Stimulated activated CD4-positive, alpha-beta T cell treated with anti-CD3 and anti-CD28 coated beads, Interleukin-2, amount 100 ng/mL, for 4 hours (primary cell): ENCODE data around the gene ZNF205.

Experiments
- DNase-seq: peaks from one replicate; pipeline ENCODE4 v3.0.0-alpha.2; 2020; ENCODE audit warnings: low read depth

Gene ZNF205

DNA sequence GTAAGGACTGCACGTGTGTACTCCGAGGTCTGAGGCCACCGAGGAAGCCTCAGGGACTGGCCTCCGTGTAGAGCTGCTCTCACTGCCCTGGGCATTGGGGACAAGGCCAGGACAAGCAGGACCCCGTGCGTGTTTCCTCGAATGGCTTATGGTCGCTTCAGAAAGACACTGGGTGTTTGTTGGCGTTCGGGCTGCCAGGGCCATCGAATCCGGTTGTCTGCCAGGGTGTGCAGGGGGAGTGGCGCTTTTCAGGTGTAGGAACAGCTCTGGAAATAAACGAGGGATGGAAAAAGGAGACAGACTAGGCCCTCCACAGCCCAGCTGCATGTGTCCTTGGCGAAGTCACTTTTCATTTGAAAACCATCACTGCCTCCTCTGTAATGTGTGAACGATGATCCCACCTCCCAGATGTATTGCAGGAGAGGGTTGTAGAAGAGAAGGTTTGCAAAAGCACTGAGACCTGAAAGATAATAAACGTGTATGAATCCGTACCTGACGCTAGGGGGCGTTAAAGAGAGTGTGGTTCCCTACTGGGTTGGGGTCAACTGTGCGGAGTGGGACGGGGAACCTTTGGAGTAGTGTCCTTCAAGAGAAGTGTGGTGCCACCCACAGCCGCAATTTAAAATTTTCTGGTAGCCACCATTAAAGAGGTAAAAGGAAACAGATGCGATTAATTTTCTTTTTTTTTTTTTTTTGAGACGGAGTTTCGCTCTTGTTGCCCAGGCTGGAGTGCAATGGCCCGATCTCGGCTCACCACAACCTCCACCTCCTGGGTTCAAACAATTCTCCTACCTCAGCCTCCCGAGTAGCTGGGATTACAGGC, 11.2 kb upstream of the ZNF205 start:
- peak; percentile 29 for DNase-seq

GRCh38 chr16:3101841-3102470, 10.4 kb upstream of the ZNF205 start:
- DNase-seq, result no peak

GRCh38 chr16:3106205-3106928, 6.0 kb upstream of the ZNF205 start:
- DNase-seq, result peak; percentile 83

DNA sequence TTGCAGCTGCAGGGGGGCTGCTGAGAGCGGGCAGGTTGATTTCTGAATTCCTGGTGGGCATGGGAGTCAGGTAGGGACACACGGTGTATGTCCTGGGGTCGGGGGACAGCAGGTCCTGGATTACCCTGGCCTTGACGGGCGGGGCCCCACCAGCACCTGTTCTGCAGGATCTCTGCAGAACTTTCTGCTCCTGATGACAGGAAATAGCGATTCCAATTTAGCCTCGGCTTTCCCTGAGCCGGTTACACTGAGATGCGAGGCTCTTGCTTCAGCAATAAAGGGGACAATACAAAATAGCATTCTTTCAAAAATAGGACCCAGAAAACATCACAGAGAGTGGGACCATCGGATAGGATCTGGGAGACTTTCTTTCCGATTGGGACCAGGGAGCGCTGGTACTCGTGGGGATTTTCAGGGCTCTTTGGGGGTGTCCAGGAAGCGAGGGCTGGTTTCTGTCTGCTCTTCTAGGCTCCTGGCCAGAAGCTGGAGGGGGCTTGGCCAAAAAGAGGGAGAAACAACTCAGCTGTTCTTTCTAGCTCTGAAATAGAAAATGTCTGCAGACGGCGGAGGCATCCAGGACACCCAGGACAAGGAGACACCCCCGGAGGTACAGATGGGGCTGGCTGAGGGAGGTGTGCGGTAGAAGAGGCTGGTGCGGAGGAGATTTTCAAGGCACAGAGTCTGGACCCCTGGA, 642 bp downstream of the ZNF205 start:
- DNase-seq, result no peak

DNA sequence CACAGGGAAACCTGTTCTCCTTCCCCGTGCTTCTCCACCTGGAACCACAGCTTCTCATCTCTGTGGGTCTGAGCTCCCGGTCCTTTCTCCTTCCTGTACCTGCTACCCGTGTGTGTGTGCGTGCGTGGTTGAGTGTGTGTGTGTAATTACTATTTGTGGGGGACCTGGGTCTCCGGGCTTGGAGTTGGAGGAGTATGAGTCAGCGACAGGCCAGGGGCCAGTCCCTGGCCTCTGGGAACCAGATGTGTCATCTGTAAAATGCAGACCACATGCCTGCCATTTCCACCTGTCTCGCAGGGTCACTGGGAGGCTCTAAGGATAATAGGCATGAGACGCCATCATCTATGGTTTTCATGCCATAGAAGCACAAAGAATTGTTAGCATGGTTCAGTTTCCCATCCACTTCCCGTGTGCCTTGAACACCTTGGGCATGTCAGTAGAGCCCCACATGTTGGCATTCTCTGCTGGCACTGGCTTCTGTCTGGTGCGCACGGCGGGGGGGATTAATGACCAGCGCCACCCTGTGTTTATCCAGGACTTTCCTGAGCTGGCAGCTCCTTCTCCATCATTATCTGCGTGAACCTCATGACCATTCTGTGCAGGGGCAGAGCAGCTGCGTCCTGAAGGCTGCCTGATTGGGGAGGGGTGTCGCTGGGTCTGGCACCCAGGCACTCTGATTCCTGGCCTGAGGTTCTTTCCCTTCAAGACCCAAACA, 1.5 kb downstream of the ZNF205 start:
- DNase-seq, result no peak

DNA sequence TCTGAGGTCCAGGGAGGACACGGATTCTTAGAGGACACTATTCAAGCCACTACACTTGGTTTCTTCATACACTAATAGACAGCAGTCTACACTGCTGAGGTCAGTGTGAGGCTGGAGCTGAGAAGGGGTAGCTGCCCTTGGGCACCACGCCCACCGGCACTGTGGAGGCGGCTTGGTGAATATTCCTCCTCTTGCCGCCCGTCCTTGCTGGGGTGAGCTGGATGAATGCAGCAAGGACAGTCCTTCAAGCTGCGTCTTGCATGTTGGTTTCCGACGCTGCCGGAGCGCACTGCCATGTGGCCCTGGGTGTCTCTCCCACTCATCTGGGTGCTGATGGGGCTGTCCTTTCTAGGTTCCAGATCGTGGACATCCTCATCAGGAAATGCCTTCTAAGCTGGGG, 2.6 kb downstream of the ZNF205 start:
- no peak for DNase-seq

DNA sequence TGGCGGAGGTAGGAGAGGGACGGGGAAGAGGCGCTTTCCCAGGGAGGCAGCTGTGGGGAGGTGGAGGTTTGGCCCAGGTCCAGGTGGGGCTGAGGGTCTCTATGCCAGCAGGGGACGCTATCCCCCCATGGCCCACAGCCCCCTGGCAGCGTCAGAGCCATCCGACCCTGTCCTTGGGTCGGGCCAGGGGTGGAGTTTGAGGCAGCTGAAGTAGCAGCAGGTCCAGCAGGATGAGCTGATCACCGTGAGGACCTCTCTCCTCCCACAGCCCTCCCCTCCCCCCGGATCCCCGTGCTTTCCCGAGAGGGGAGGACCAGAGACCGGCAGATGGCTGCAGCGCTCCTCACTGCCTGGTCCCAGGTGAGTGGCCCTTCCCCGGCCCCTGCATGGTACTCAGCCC, 3.2 kb downstream of the ZNF205 start:
- DNase-seq, result no peak

DNA sequence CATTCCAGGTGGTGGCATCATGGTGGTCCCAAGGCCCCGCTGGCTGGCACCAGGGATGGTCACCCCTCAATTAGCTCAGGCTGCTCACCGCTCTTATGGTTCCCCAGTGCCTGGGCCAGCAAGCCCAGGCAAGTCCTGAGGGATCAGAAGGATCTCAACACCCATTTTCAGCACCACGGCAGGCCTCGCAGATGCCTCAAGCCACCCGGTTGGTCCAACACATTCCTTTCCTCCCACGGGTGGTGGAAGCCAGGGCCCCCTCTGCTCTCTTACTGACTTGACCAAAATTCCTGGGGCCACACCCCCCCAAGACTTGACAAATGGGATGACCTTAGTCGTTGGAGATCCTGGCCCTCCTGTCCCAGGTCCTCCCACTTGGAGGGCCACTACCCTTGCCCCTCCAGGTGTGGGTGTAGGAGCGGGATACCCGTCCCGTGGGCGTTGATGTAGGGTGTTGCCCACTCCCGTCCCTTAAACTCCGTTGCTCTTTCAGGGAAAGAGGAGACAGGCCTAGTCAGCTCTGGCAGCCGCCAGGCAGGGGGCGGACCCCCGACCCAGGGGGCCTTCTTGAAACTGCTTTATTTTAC, 5.9 kb downstream of the ZNF205 start:
- DNase-seq, result no peak

DNA sequence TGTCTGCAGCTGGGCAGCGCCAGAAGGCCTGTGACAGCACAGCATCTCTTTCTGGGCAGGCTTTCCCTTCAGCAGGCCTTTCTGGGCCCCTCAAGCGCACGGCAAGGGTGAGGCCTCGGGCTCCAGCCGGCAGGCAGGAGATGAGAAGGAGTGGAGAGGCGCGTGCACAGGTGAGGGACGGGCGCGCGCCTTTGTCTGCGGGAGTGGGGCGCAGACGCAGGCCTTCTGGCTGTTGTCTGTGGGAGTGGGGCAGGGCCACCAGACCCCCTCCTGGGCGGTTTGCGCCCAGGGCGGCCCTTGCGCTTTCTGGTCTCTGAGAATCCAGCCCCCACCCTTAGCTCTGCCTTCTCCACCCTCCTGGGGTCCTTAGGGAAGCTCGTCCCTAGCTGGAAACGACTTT, 6.5 kb downstream of the ZNF205 start:
- no peak for DNase-seq

DNA sequence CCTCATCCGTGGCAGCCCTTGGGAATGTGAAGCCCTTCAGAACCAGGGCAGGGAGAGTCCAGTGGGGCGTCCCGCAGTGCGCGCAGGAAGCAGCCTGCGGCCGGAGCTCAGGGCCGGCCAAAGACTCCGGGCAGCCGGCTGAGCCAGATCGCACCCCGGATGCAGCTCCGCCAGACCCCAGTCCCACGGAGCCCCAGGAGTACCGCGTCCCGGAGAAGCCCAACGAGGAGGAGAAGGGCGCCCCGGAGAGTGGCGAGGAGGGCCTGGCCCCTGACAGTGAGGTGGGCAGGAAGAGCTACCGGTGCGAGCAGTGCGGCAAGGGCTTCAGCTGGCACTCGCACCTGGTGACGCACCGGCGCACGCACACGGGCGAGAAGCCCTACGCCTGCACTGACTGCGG, 6.9 kb downstream of the ZNF205 start:
- no peak for DNase-seq

DNA sequence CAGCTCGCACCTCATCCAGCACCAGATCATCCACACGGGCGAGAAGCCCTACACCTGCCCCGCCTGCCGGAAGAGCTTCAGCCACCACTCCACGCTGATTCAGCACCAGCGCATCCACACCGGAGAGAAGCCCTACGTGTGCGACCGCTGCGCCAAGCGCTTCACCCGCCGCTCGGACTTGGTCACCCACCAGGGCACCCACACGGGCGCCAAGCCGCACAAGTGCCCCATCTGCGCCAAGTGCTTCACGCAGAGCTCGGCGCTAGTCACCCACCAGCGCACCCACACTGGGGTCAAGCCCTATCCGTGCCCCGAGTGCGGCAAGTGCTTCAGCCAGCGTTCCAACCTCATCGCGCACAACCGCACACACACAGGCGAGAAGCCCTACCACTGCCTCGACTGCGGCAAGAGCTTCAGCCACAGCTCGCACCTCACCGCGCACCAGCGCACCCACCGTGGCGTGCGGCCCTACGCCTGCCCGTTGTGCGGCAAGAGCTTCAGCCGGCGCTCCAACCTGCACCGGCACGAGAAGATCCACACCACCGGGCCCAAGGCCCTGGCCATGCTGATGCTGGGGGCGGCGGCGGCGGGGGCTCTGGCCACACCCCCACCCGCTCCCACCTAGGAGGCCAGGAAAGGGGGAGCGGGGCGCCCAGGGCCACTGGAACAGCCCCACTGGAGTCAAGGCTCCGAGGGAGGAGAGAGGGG, 7.5 kb downstream of the ZNF205 start:
- no peak for DNase-seq

DNA sequence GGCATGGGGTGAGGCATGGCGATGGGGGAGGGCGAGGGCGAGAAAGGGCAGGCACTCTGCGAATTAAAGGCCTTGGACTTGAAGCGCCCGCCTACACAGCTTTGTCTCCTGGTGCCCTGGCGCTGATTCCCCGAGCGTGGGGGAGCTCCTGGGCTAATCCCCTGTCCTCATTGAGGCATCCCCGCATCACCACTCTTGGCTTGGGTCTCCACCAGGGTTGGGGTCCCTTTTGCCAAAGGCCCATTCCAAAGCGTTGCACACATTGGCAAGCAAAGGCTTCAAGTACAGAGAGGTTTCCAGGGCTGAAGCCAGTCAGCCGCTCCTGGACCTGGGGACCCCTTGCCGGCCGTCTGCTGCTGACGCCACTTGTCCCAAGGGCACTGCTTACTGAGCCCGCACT, 8.0 kb downstream of the ZNF205 start:
- DNase-seq, result no peak

DNA sequence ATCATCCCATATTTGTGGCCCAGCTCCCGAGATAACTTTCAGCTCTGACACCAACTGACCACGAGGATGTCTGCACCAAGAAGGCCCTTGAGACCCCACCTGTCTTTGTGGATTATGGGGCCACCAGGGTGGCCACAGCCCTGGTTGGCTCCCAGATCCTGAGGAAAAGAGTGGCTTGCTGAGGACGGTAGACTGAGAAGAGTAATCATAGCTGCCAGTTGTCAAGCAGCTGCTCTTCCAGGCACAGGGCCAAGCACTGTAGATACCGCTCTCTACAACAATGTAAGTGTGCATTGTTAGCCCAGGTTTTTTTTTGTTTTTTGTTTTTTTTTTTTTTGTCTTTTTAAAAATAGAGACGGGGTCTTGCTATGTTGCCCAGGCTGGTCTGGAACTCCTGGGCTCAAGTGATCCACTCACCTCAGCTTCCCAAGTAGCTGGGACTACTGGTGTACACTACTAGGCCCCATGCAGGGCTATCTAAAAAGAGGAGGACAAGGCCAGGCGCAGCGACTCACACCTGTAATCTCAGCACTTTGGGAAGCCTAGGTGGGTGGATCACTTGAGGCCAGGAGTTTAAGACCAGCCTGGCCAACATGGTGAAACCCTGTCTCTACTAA, 9.6 kb downstream of the ZNF205 start:
- no peak for DNase-seq

GRCh38 chr16:3122926-3123570, 10.7 kb downstream of the ZNF205 start:
- no peak for DNase-seq

- peak; percentile 93 for DNase-seq
These were observed 11.8 kb downstream of the ZNF205 start for GRCh38 chr16:3123986-3124886.

DNA sequence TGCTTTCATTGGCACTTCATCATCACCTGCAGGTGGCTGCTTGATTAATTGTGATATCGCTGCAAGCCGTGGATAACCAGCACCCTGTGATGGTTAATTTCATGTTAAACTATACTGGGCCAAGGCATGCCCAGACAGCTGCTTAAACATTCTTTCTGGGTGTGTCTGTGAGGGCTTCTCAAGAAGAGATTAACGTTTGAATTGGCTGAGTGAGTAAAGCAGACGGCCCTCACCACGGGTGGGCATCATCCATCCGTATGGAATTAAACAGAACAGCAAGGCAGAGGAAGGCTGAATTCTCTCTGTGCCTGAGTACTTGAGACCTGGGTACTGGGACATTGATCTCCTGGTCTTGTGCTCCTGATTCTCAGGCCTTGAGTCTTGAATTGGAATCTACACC, 15.4 kb downstream of the ZNF205 start:
- no peak for DNase-seq

GRCh38 chr16:3129137-3130131, 17.0 kb downstream of the ZNF205 start:
- peak; percentile 73 for DNase-seq
